ENCODE measurements around the gene KCTD19. TPM values are rescaled to one million over a fixed set of nuclear protein-coding genes. Genes with fewer than 3 reads are reported as not detected.

The KCTD19 gene
- polyA plus RNA-seq, 1 donor (not counting 4 experiments of a cell fraction or from before 2014, with no cell fraction given) = not detected

- no peaks in the 10 kb centered on the region for H3K79me2 ChIP-seq (ENCODE audit: control insufficient read depth, insufficient read depth, low read length)
- H3K4me1 ChIP-seq (ENCODE audit: control insufficient read depth, extremely low read depth, insufficient read depth, low read length) = no peaks in the 10 kb centered on the region
- dilution Hi-C loops (cut with MboI; ENCODE audit: extremely low pct_ligation_motif_present, low sequenced_read_pairs) = no loop called here
- FAIRE-seq = no peak
- H4K20me1 ChIP-seq (ENCODE audit: control insufficient read depth, extremely low read depth, insufficient read depth, low read length) = no peaks in the 10 kb centered on the region
- no peak overlapping the region for H2AFZ ChIP-seq (ENCODE audit: control insufficient read depth, low read length)
- no peak overlapping the region for H3K4me3 ChIP-seq (ENCODE audit: control insufficient read depth in 2 of 3, extremely low read depth in 1 of 3, insufficient read depth in 2 of 3, low read depth in 1 of 3, low read length in 3 of 3)
- no peak for DNase-seq (ENCODE audit: low read depth, low spot score)
- TF ChIP-seq EZH2 (IDR thresholded peaks at IDR 0.05; ENCODE audit: low read length) = no peak
- TF ChIP-seq CTCF (optimal IDR thresholded peaks at IDR 0.05 in 1 of 3, IDR thresholded peaks at IDR 0.05 in 1 of 3, conservative IDR thresholded peaks at IDR 0.05 in 1 of 3; ENCODE audit: extremely low read depth in 1 of 3, insufficient read depth in 2 of 3, low read length in 3 of 3) = no peak
- no peaks in the 10 kb centered on the region for H3K36me3 ChIP-seq (ENCODE audit: control insufficient read depth in 2 of 2, extremely low read depth in 1 of 2, insufficient read depth in 2 of 2, low read length in 2 of 2)
- peaks cover 28% of the 10 kb centered on the region for H3K27me3 ChIP-seq (ENCODE audit: control insufficient read depth, extremely low read depth, insufficient read depth, low read length)
- H3K9ac ChIP-seq (ENCODE audit: control insufficient read depth, extremely low read depth, insufficient read depth, low read length) = no peak overlapping the region
- H3K9me1 ChIP-seq (ENCODE audit: control insufficient read depth, extremely low read depth, insufficient read depth, low read length) = no peaks in the 10 kb centered on the region
- H3K9me3 ChIP-seq (ENCODE audit: control insufficient read depth, low read depth, low read length) = no peaks in the 10 kb centered on the region
- no peak overlapping the region for H3K27ac ChIP-seq (ENCODE audit: control insufficient read depth, insufficient read depth, low read length)
- H3K4me2 ChIP-seq (ENCODE audit: control insufficient read depth, extremely low read depth, insufficient read depth, low read depth, low read length) = no peak overlapping the region
These were observed 39.9 kb downstream of the KCTD19 start for GRCh38 chr16:67286441-67287235.

DNA sequence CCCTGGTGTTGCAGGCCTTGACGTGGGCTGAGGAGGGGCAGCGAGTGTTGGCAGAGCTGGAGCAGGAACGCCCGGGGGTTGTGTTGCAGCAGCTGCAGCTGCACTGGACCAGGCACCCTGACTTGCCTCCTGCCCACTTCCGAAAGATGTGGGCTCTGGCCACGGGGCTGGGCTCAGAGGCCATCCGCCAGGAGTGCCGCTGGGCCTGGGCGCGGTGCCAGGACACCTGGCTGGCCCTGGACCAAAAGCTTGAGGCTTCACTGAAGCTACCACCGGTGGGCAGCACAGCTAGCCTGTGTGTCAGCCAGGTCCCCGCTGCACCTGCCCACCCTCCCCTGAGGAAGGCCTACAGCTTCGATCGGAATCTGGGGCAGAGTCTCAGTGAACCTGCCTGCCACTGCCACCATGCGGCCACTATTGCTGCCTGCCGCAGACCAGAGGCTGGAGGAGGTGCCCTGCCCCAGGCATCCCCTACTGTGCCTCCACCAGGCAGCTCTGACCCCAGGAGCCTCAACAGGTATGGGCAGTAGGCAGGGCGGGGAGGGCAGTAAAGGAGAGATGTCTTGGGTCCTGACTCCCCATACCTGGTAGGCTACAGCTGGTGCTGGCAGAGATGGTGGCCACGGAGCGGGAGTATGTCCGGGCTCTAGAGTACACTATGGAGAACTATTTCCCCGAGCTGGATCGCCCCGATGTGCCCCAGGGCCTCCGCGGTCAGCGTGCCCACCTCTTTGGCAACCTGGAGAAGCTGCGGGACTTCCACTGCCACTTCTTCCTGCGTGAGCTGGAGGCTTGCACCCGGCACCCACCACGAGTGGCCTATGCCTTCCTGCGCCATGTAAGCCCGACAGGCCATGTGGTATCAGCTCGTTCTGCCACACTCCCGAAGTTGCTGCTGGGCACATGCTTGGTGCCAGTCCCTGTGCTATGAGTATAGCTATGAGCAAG lies 41.6 kb downstream of the KCTD19 start:
- no peaks in the 10 kb centered on the region for H3K36me3 ChIP-seq (ENCODE audit: control insufficient read depth in 2 of 2, extremely low read depth in 1 of 2, insufficient read depth in 2 of 2, low read length in 2 of 2)
- H3K4me1 ChIP-seq (ENCODE audit: control insufficient read depth, extremely low read depth, insufficient read depth, low read length) = no peaks in the 10 kb centered on the region
- no peak overlapping the region for H3K9ac ChIP-seq (ENCODE audit: control insufficient read depth, extremely low read depth, insufficient read depth, low read length)
- H3K4me2 ChIP-seq (ENCODE audit: control insufficient read depth, extremely low read depth, insufficient read depth, low read depth, low read length) = no peak overlapping the region
- H3K27me3 ChIP-seq (ENCODE audit: control insufficient read depth, extremely low read depth, insufficient read depth, low read length) = peaks cover 44% of the 10 kb centered on the region
- DNase-seq (ENCODE audit: low read depth, low spot score) = no peak
- H3K4me3 ChIP-seq (ENCODE audit: control insufficient read depth in 2 of 3, extremely low read depth in 1 of 3, insufficient read depth in 2 of 3, low read depth in 1 of 3, low read length in 3 of 3) = no peak overlapping the region
- H3K9me3 ChIP-seq (ENCODE audit: control insufficient read depth, low read depth, low read length) = no peaks in the 10 kb centered on the region
- no peaks in the 10 kb centered on the region for H3K9me1 ChIP-seq (ENCODE audit: control insufficient read depth, extremely low read depth, insufficient read depth, low read length)
- no peaks in the 10 kb centered on the region for H4K20me1 ChIP-seq (ENCODE audit: control insufficient read depth, extremely low read depth, insufficient read depth, low read length)
- no peak overlapping the region for H2AFZ ChIP-seq (ENCODE audit: control insufficient read depth, low read length)
- TF ChIP-seq CTCF (optimal IDR thresholded peaks at IDR 0.05 in 1 of 3, IDR thresholded peaks at IDR 0.05 in 1 of 3, conservative IDR thresholded peaks at IDR 0.05 in 1 of 3; ENCODE audit: extremely low read depth in 1 of 3, insufficient read depth in 2 of 3, low read length in 3 of 3) (peak; percentile 13 to 73 (median 64)), EZH2 (IDR thresholded peaks at IDR 0.05; ENCODE audit: low read length) (no peak)
- no peak for FAIRE-seq
- dilution Hi-C loops (cut with MboI; ENCODE audit: extremely low pct_ligation_motif_present, low sequenced_read_pairs) = no loop called here
- no peaks in the 10 kb centered on the region for H3K79me2 ChIP-seq (ENCODE audit: control insufficient read depth, insufficient read depth, low read length)
- no peak overlapping the region for H3K27ac ChIP-seq (ENCODE audit: control insufficient read depth, insufficient read depth, low read length)

Measured in keratinocyte (primary cell).